Gastroesophageal sphincter (tissue), 4 donors: ENCODE results near the gene TDP1. TPM values are rescaled to one million over a fixed set of nuclear protein-coding genes. Genes with fewer than 3 reads are reported as not detected.
A peak's percentile ranks its signal among the peaks of the same experiment; 100 is the strongest.

Experiments used
- ATAC-seq: fragments of 150-250 bp; one replicate; pipeline ENCODE4 v1.9.1; 2016; ENCODE audit warnings: mild to moderate bottlenecking, moderate library complexity
- H3K27ac ChIP-seq, 4 donors: fragments of 200-600 bp; sonication (generic) in 3 of 4; 1 replicate in 3 of 4; 2 replicates in 1 of 4; pipeline ENCODE4 v1.5.1; 2016 to 2019
- H3K27me3 ChIP-seq: fragments of 200-600 bp; sonication (generic); one replicate; pipeline ENCODE4 v1.5.1; 2019
- H3K36me3 ChIP-seq, 2 donors: fragments of 200-600 bp; sonication (generic); one replicate each; pipeline ENCODE4 v1.5.1; 2019; ENCODE audit warnings: control low read depth in 1 of 2
- H3K4me1 ChIP-seq, 3 donors: fragments of 200-600 bp; sonication (generic); 1 replicate in 2 of 3; 2 replicates in 1 of 3; pipeline ENCODE4 v1.5.1; 2016 to 2019; ENCODE audit warnings: control low read depth in 2 of 3
- H3K4me3 ChIP-seq, 2 donors: fragments of 200-600 bp; sonication (generic); one replicate each; pipeline ENCODE4 v1.5.1; 2019; ENCODE audit warnings: mild to moderate bottlenecking in 1 of 2, moderate library complexity in 1 of 2
- H3K9me3 ChIP-seq, 3 donors: fragments of 200-600 bp; sonication (generic); one replicate each; pipeline ENCODE4 v1.5.1; 2017 to 2019; ENCODE audit warnings: control low read depth in 2 of 3
- CTCF ChIP-seq, 4 experiments: fragments of 200-600 bp in 2 of 4; fragments of 450-650 bp in 2 of 4; sonication (generic) in 1 of 4; IDR thresholded peaks; one replicate each; pipeline ENCODE4 v1.5.1; 2017 to 2019; ENCODE audit warnings: antibody characterized with exemption in 4 of 4, mild to moderate bottlenecking in 2 of 4, moderate library complexity in 2 of 4
- EP300 ChIP-seq: sonication (generic); formaldehyde crosslinking; IDR thresholded peaks from one replicate; pipeline ENCODE4 v1.6.1; 2017; ENCODE audit warnings: antibody characterized with exemption, mild to moderate bottlenecking
- POLR2A ChIP-seq, 2 donors: fragments of 450-650 bp; IDR thresholded peaks; one replicate each; pipeline ENCODE4 v1.6.1; 2017; ENCODE audit warnings: antibody characterized with exemption in 2 of 2, mild to moderate bottlenecking in 2 of 2, moderate library complexity in 1 of 2
- POLR2AphosphoS5 ChIP-seq: sonication (generic); formaldehyde crosslinking; IDR thresholded peaks from one replicate; pipeline ENCODE4 v1.6.1; 2017; ENCODE audit warnings: antibody characterized with exemption
- WGBS, 2 donors: methylation state at CpG; one replicate each; pipeline ENCODE4 v1.1.5; 2018; ENCODE audit warnings: low coverage in 1 of 2; 5-methylcytosine and 5-hydroxymethylcytosine counted together
- total RNA-seq, 4 donors: library from RNA; depleted of rRNA; stranded (reverse); fragments of >200 nt; gene quantifications; one replicate each; pipeline ENCODE4 v1.1.0, GENCODE V29; 2016

Gene TDP1
- total RNA-seq, 4 donors from 2014 or later, result 5.4 to 12.1 (median 10.3) TPM

- Histone ChIP-seq H3K27me3 (no peaks in the 10 kb centered on the region), H3K4me3 (no peak overlapping the region), H3K4me1 (peaks cover 6 to 39% (median 7%) of the 10 kb centered on the region in 3 donors), H3K9me3 (no peaks in the 10 kb centered on the region), H3K27ac (peak overlapping the region in 1 of 4 donors; percentile 72), H3K36me3 (no peaks in the 10 kb centered on the region)
- TF ChIP-seq CTCF (IDR thresholded peaks at IDR 0.05) (no peak), POLR2AphosphoS5 (no peak), EP300 (no peak), POLR2A (IDR thresholded peaks at IDR 0.05) (no peak)
- WGBS, 2 donors, result 40 to 42% methylated on average over 5 of the region's 5 CpGs
- no peak for ATAC-seq
These were observed 45.1 kb upstream of the TDP1 start for GRCh38 chr14:89910691-89911009.

GRCh38 chr14:89911010-89911919 lies 44.5 kb upstream of the TDP1 start:
- Histone ChIP-seq H3K4me3 (no peak overlapping the region), H3K27me3 (no peaks in the 10 kb centered on the region), H3K9me3 (no peaks in the 10 kb centered on the region), H3K36me3 (no peaks in the 10 kb centered on the region), H3K27ac (peak overlapping the region; percentile 37 to 77 (median 68)), H3K4me1 (peaks cover 6 to 39% (median 7%) of the 10 kb centered on the region in 3 donors)
- TF ChIP-seq EP300, result no peak
- TF ChIP-seq POLR2AphosphoS5, result peak; percentile 21
- no peak for TF ChIP-seq POLR2A (IDR thresholded peaks at IDR 0.05)
- TF ChIP-seq CTCF (IDR thresholded peaks at IDR 0.05), result no peak
- ATAC-seq, result no peak
- WGBS, 2 donors, result 22 to 23% methylated on average over 8 to 10 of the region's 11 CpGs

- no peaks in the 10 kb centered on the region for H3K9me3 ChIP-seq
- H3K4me3 ChIP-seq, result no peak overlapping the region
- H3K27ac ChIP-seq, result peak overlapping the region; percentile 37 to 80 (median 74)
- no peaks in the 10 kb centered on the region for H3K27me3 ChIP-seq
- H3K4me1 ChIP-seq, result peaks cover 6 to 39% (median 7%) of the 10 kb centered on the region in 3 donors
- no peaks in the 10 kb centered on the region for H3K36me3 ChIP-seq
- ATAC-seq, result no peak
- TF ChIP-seq EP300 (no peak), POLR2AphosphoS5 (no peak), CTCF (IDR thresholded peaks at IDR 0.05) (no peak), POLR2A (IDR thresholded peaks at IDR 0.05) (no peak)
- 7 to 32% methylated on average over 2 of the region's 2 CpGs for WGBS, 2 donors
These were observed 43.5 kb upstream of the TDP1 start for GRCh38 chr14:89912221-89912620.

GRCh38 chr14:89912667-89913211 lies 43.0 kb upstream of the TDP1 start:
- Histone ChIP-seq H3K27me3 (no peaks in the 10 kb centered on the region), H3K36me3 (no peaks in the 10 kb centered on the region), H3K4me1 (peaks cover 6 to 39% (median 7%) of the 10 kb centered on the region in 3 donors), H3K9me3 (no peaks in the 10 kb centered on the region), H3K4me3 (no peak overlapping the region), H3K27ac (peak overlapping the region; percentile 44 to 80 (median 74))
- ATAC-seq, result peak; percentile 85
- 3 to 13% methylated on average over 8 to 9 of the region's 9 CpGs for WGBS, 2 donors
- TF ChIP-seq POLR2AphosphoS5, result peak; percentile 69
- TF ChIP-seq EP300, result no peak

GRCh38 chr14:89915114-89915878 lies 40.4 kb upstream of the TDP1 start:
- Histone ChIP-seq H3K27me3 (no peaks in the 10 kb centered on the region), H3K36me3 (no peaks in the 10 kb centered on the region), H3K9me3 (no peaks in the 10 kb centered on the region), H3K4me1 (peaks cover 6 to 39% (median 7%) of the 10 kb centered on the region in 3 donors), H3K27ac (peak overlapping the region in 1 of 4 donors; percentile 27), H3K4me3 (no peak overlapping the region)
- ATAC-seq, result peak; percentile 63
- TF ChIP-seq CTCF (IDR thresholded peaks at IDR 0.05), result peak; percentile 92 to 97 (median 96)
- no peak for TF ChIP-seq POLR2A (IDR thresholded peaks at IDR 0.05)
- no peak for TF ChIP-seq EP300
- TF ChIP-seq POLR2AphosphoS5, result peak; percentile 56
- 10 to 17% methylated on average over 6 of the region's 6 CpGs for WGBS, 2 donors
